Measurements from ENCODE around the gene FRMD8.

DNA sequence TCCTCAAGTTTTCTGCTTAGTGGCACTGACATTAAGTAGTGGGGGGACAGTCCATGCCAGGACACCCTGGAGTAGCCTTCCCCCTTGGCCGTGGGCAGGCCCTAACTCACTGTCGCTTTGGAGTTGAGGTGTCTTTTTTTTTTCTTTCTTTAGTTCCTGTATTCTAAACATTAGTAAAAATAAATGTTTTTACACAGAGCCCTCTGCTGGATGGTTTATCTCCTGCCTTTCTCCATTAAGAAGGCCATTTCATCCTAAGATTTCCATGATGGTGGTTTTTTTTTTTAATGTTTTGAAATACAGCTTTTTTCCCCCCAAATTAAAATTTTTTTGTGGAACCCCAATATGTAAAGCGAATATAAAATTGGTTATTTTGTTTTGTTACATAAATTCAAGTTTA, 33.7 kb upstream of the FRMD8 start:
- TF ChIP-seq, protein P1, sequence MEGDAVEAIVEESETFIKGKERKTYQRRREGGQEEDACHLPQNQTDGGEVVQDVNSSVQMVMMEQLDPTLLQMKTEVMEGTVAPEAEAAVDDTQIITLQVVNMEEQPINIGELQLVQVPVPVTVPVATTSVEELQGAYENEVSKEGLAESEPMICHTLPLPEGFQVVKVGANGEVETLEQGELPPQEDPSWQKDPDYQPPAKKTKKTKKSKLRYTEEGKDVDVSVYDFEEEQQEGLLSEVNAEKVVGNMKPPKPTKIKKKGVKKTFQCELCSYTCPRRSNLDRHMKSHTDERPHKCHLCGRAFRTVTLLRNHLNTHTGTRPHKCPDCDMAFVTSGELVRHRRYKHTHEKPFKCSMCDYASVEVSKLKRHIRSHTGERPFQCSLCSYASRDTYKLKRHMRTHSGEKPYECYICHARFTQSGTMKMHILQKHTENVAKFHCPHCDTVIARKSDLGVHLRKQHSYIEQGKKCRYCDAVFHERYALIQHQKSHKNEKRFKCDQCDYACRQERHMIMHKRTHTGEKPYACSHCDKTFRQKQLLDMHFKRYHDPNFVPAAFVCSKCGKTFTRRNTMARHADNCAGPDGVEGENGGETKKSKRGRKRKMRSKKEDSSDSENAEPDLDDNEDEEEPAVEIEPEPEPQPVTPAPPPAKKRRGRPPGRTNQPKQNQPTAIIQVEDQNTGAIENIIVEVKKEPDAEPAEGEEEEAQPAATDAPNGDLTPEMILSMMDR (IDR thresholded peaks at IDR 0.05) = peak in 3 of 4 donors; percentile 23 to 28 (median 25)
- no peak for TF ChIP-seq POLR2A (IDR thresholded peaks at IDR 0.05)
